HPDE6-E6E7 (cell line): ENCODE results near the gene TNFRSF1A.
"Not testable (repeated sequence)": the region's sequence is repeated elsewhere in the genome, so short reads cannot be mapped to it uniquely, and the experiment has no call there.

ENCODE experiments used
- DNase-seq: peaks from one replicate; pipeline ENCODE4 v3.0.0; 2011; ENCODE audit warnings: missing footprints; ENCODE audit errors: extremely low spot score

TNFRSF1A gene

GRCh38 chr12:6356374-6356820 lies 14.5 kb upstream of the TNFRSF1A start:
- DNase-seq, result no peak

GRCh38 chr12:6355491-6356373 lies 13.9 kb upstream of the TNFRSF1A start:
- DNase-seq, result no peak

GRCh38 chr12:6354495-6355393 lies 12.9 kb upstream of the TNFRSF1A start:
- no peak for DNase-seq

- no peak for DNase-seq
Measured at GRCh38 chr12:6352193-6353173, 10.6 kb upstream of the TNFRSF1A start.

GRCh38 chr12:6351622-6352021 lies 9.7 kb upstream of the TNFRSF1A start:
- no peak for DNase-seq

- DNase-seq, result no peak
Measured at GRCh38 chr12:6347367-6348338, 5.8 kb upstream of the TNFRSF1A start.

- DNase-seq, result no peak
Measured at GRCh38 chr12:6346942-6347341, 5.1 kb upstream of the TNFRSF1A start.

GRCh38 chr12:6346235-6346832 lies 4.5 kb upstream of the TNFRSF1A start:
- no peak for DNase-seq

GRCh38 chr12:6345319-6346091 lies 3.6 kb upstream of the TNFRSF1A start:
- DNase-seq, result peak; percentile 87

GRCh38 chr12:6344101-6344660 lies 2.3 kb upstream of the TNFRSF1A start:
- DNase-seq, result not testable (repeated sequence)

GRCh38 chr12:6343518-6343917 lies 1.6 kb upstream of the TNFRSF1A start:
- DNase-seq, result no peak

GRCh38 chr12:6342140-6342889 lies 439 bp upstream of the TNFRSF1A start:
- no peak for DNase-seq

GRCh38 chr12:6340745-6341416 lies 995 bp downstream of the TNFRSF1A start:
- no peak for DNase-seq

- no peak for DNase-seq
Measured at GRCh38 chr12:6340032-6340638, 1.7 kb downstream of the TNFRSF1A start.

- no peak for DNase-seq
Measured at GRCh38 chr12:6338955-6339354, 2.9 kb downstream of the TNFRSF1A start.

- DNase-seq, result not testable (repeated sequence)
Measured at GRCh38 chr12:6338536-6338935, 3.3 kb downstream of the TNFRSF1A start.

GRCh38 chr12:6337958-6338433 lies 3.9 kb downstream of the TNFRSF1A start:
- DNase-seq, result no peak
